Liver (tissue), 9 donors: Measurements from ENCODE around the gene KPNA5. TPM values are rescaled to one million over a fixed set of nuclear protein-coding genes. Genes with fewer than 3 reads are reported as not detected.
"Not testable (repeated sequence)": the region's sequence is repeated elsewhere in the genome, so short reads cannot be mapped to it uniquely, and the experiment has no call there.

ENCODE experiments used
- DNase-seq: peaks from one replicate; pipeline ENCODE4 v3.0.0-alpha.2; 2017; ENCODE audit warnings: low spot score
- H3K27ac ChIP-seq, 2 donors: one replicate each; pipeline ENCODE4 v1.7.0; 2013; ENCODE audit warnings: inconsistent platforms in 2 of 2, low read length in 2 of 2, control low read depth in 1 of 2, low read depth in 1 of 2, mild to moderate bottlenecking in 1 of 2
- H3K27me3 ChIP-seq, 4 donors: one replicate each; pipeline versions ENCODE4 v1.6.1 to v1.7.0; 2013; ENCODE audit warnings: low read length in 3 of 4, inconsistent platforms in 1 of 4, mild to moderate bottlenecking in 1 of 4, moderate library complexity in 1 of 4; ENCODE audit not compliant: control insufficient read depth in 4 of 4, insufficient read depth in 4 of 4
- H3K36me3 ChIP-seq, 4 donors: one replicate each; pipeline versions ENCODE4 v1.6.1 to v1.7.0; 2013; ENCODE audit warnings: low read length in 3 of 4, mild to moderate bottlenecking in 3 of 4, low read depth in 1 of 4, moderate library complexity in 1 of 4; ENCODE audit not compliant: control insufficient read depth in 4 of 4, insufficient read depth in 3 of 4
- H3K4me1 ChIP-seq, 4 donors: one replicate each; pipeline versions ENCODE4 v1.6.1 to v1.7.0; 2013; ENCODE audit warnings: low read length in 3 of 4, mild to moderate bottlenecking in 3 of 4, moderate library complexity in 1 of 4; ENCODE audit not compliant: control insufficient read depth in 4 of 4, insufficient read depth in 4 of 4
- H3K4me3 ChIP-seq, 3 donors: one replicate each; pipeline versions ENCODE4 v1.6.1 to v1.7.0; 2013; ENCODE audit warnings: low read length in 3 of 3, control low read depth in 1 of 3, low read depth in 1 of 3, mild to moderate bottlenecking in 1 of 3
- H3K9ac ChIP-seq, 2 donors: one replicate each; pipeline ENCODE4 v1.7.0; 2013; ENCODE audit warnings: low read length in 2 of 2, mild to moderate bottlenecking in 2 of 2, moderate library complexity in 2 of 2, control low read depth in 1 of 2, low read depth in 1 of 2
- H3K9me3 ChIP-seq, 4 donors: one replicate each; pipeline versions ENCODE4 v1.6.1 to v1.7.0; 2013; ENCODE audit warnings: low read length in 3 of 4; ENCODE audit not compliant: control insufficient read depth in 4 of 4
- EGR1 ChIP-seq, 2 donors: IDR thresholded peaks; 2 replicates each; pipeline ENCODE4 v1.6.1; 2016 to 2018; ENCODE audit warnings: antibody characterized with exemption in 2 of 2, low read depth in 2 of 2
- FOXA1 ChIP-seq: IDR thresholded peaks from 2 replicates; pipeline ENCODE4 v1.6.1; 2016; ENCODE audit warnings: antibody characterized with exemption
- FOXA2 ChIP-seq: IDR thresholded peaks from 2 replicates; pipeline ENCODE4 v1.6.1; 2016; ENCODE audit warnings: antibody characterized with exemption
- GABPA ChIP-seq, 2 donors: IDR thresholded peaks in 1 of 2; conservative IDR thresholded peaks in 1 of 2; 2 replicates each; pipeline ENCODE4 v1.6.1; 2016; ENCODE audit warnings: antibody characterized with exemption in 2 of 2, mild to moderate bottlenecking in 1 of 2, moderate library complexity in 1 of 2
- HNF4A ChIP-seq, 2 donors: conservative IDR thresholded peaks; 2 replicates each; pipeline ENCODE4 v1.6.1; 2016; ENCODE audit warnings: antibody characterized with exemption in 2 of 2, mild to moderate bottlenecking in 2 of 2
- HNF4G ChIP-seq: IDR thresholded peaks from 2 replicates; pipeline ENCODE4 v1.6.1; 2016; ENCODE audit warnings: antibody characterized with exemption
- JUND ChIP-seq, 2 donors: IDR thresholded peaks; 2 replicates each; pipeline ENCODE4 v1.6.1; 2016; ENCODE audit warnings: antibody characterized with exemption in 2 of 2
- NR2F2 ChIP-seq: IDR thresholded peaks from 2 replicates; pipeline ENCODE4 v1.6.1; 2016; ENCODE audit warnings: antibody characterized with exemption
- RAD21 ChIP-seq, 2 donors: IDR thresholded peaks; 2 replicates each; pipeline ENCODE4 v1.6.1; 2016; ENCODE audit warnings: antibody characterized with exemption in 2 of 2, mild to moderate bottlenecking in 2 of 2
- RXRA ChIP-seq, 2 donors: IDR thresholded peaks; 2 replicates each; pipeline ENCODE4 v1.6.1; 2017 to 2018; ENCODE audit warnings: antibody characterized with exemption in 2 of 2, mild to moderate bottlenecking in 1 of 2
- SP1 ChIP-seq: IDR thresholded peaks from 2 replicates; pipeline ENCODE4 v1.6.1; 2018; ENCODE audit warnings: antibody characterized with exemption, mild to moderate bottlenecking
- TAF1 ChIP-seq: conservative IDR thresholded peaks from 2 replicates; pipeline ENCODE4 v1.6.1; 2016; ENCODE audit warnings: antibody characterized with exemption, mild to moderate bottlenecking
- YY1 ChIP-seq: IDR thresholded peaks from 2 replicates; pipeline ENCODE4 v1.6.1; 2016; ENCODE audit warnings: antibody characterized with exemption, mild to moderate bottlenecking
- WGBS: extraction: QIAGEN DNeasy Blood & Tissue Kit; methylation state at CpG from one replicate; pipeline ENCODE4 v1.1.7; 2013; 5-methylcytosine and 5-hydroxymethylcytosine counted together
- polyA plus RNA-seq, 2 donors: library from polyadenylated mRNA; stranded (reverse) in 1 of 2; unstranded in 1 of 2; fragments of 200-250 nt in 1 of 2; fragments of >200 nt in 1 of 2; fragmentation: Nextera tagmentation in 1 of 2; extraction: Ambion mirVana in 1 of 2; gene quantifications; one replicate each; pipeline versions ENCODE4 v1.2.1 to v1.2.3, GENCODE V29; 2013 to 2015
- total RNA-seq, 2 donors: library from RNA; depleted of rRNA; stranded (reverse); fragments of >200 nt; gene quantifications; one replicate each; pipeline ENCODE4 v1.2.3, GENCODE V29; 2014
- TF ChIP-seq, protein P1 (sequence below): IDR thresholded peaks from 2 replicates; pipeline ENCODE4 v1.6.1; 2016; ENCODE audit warnings: antibody characterized with exemption
- TF ChIP-seq, protein P2 (sequence below): IDR thresholded peaks from 2 replicates; pipeline ENCODE4 v1.6.1; 2016; ENCODE audit warnings: antibody characterized with exemption
- TF ChIP-seq, protein P3 (sequence below): IDR thresholded peaks from 2 replicates; pipeline ENCODE4 v1.6.1; 2016; ENCODE audit warnings: antibody characterized with exemption, mild to moderate bottlenecking
- TF ChIP-seq, protein P4 (sequence below): IDR thresholded peaks from 2 replicates; pipeline ENCODE4 v1.6.1; 2016; ENCODE audit warnings: antibody characterized with exemption
- TF ChIP-seq, protein P5 (sequence below): fragments of 150-350 bp; IDR thresholded peaks from 2 replicates; pipeline ENCODE4 v1.5.1; 2017; ENCODE audit warnings: improper control_type of control experiment, low read depth, low read length; ENCODE audit not compliant: missing input control
- donor health status: healthy.
- donor health status: healthy.
- donor health status: healthy.
- donor health status: healthy.
- donor health status: healthy.

KPNA5 gene
- total and polyA plus RNA-seq, 4 donors, result 0.63 to 3.6 (median 2.3) TPM

DNA sequence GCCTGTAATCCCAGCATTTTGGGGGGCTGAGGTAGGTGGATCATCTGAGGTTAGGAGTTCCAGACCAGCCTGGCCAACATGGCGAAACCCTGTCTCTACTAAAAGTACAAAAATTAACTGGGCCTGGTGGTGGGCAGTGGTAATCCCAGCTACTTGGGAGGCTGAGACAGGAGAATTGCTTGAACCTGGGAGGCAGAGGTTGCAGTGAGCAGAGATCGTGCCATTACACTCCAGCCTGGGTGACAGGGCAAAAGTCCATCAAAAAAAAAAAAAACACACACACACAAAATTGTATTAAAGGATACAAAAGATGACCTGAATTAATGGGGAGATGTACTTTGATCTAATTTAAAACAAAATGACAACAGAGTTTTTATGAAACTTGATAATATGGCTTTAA lies 16.8 kb upstream of the KPNA5 start:
- peaks cover 0 to 18% (median 3%) of the 10 kb centered on the region in 4 donors for H3K4me1 ChIP-seq

DNA sequence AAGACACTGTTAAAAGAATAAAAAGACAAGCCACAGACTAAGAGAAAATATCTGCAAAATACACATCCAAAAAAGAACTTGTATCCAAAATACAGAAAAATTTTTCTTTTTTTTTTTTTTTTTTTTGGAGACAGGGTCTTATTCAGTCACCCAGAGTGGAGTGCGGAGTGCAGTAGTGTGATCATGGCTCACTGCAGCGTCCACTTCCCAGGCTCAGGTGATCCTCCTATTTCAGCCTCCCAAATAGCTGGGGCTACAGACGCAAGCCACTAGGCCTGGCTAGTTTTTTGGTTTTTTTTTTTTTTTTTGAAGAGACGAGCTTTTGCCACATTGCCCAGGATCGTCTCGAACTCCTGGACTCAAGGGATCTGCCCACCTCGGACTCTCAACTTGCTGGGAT lies 15.5 kb upstream of the KPNA5 start:
- no peak for DNase-seq
- no peak overlapping the region for H3K4me3 ChIP-seq
- no peak overlapping the region for H3K9ac ChIP-seq
- no peaks in the 10 kb centered on the region for H3K27me3 ChIP-seq
- no peaks in the 10 kb centered on the region for H3K36me3 ChIP-seq
- no peaks in the 10 kb centered on the region for H3K9me3 ChIP-seq
- no peak for TF ChIP-seq TAF1
- TF ChIP-seq HNF4A (conservative IDR thresholded peaks at IDR 0.05), result no peak
- TF ChIP-seq SP1, result no peak
- TF ChIP-seq JUND (IDR thresholded peaks at IDR 0.05), result no peak
- TF ChIP-seq, protein P1, sequence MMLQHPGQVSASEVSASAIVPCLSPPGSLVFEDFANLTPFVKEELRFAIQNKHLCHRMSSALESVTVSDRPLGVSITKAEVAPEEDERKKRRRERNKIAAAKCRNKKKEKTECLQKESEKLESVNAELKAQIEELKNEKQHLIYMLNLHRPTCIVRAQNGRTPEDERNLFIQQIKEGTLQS, result no peak
- TF ChIP-seq, protein P2, sequence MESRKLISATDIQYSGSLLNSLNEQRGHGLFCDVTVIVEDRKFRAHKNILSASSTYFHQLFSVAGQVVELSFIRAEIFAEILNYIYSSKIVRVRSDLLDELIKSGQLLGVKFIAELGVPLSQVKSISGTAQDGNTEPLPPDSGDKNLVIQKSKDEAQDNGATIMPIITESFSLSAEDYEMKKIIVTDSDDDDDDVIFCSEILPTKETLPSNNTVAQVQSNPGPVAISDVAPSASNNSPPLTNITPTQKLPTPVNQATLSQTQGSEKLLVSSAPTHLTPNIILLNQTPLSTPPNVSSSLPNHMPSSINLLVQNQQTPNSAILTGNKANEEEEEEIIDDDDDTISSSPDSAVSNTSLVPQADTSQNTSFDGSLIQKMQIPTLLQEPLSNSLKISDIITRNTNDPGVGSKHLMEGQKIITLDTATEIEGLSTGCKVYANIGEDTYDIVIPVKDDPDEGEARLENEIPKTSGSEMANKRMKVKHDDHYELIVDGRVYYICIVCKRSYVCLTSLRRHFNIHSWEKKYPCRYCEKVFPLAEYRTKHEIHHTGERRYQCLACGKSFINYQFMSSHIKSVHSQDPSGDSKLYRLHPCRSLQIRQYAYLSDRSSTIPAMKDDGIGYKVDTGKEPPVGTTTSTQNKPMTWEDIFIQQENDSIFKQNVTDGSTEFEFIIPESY, result no peak
- TF ChIP-seq, protein P3, sequence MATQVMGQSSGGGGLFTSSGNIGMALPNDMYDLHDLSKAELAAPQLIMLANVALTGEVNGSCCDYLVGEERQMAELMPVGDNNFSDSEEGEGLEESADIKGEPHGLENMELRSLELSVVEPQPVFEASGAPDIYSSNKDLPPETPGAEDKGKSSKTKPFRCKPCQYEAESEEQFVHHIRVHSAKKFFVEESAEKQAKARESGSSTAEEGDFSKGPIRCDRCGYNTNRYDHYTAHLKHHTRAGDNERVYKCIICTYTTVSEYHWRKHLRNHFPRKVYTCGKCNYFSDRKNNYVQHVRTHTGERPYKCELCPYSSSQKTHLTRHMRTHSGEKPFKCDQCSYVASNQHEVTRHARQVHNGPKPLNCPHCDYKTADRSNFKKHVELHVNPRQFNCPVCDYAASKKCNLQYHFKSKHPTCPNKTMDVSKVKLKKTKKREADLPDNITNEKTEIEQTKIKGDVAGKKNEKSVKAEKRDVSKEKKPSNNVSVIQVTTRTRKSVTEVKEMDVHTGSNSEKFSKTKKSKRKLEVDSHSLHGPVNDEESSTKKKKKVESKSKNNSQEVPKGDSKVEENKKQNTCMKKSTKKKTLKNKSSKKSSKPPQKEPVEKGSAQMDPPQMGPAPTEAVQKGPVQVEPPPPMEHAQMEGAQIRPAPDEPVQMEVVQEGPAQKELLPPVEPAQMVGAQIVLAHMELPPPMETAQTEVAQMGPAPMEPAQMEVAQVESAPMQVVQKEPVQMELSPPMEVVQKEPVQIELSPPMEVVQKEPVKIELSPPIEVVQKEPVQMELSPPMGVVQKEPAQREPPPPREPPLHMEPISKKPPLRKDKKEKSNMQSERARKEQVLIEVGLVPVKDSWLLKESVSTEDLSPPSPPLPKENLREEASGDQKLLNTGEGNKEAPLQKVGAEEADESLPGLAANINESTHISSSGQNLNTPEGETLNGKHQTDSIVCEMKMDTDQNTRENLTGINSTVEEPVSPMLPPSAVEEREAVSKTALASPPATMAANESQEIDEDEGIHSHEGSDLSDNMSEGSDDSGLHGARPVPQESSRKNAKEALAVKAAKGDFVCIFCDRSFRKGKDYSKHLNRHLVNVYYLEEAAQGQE, result no peak
- no peak for TF ChIP-seq YY1
- TF ChIP-seq GABPA (IDR thresholded peaks at IDR 0.05 in 1 of 2, conservative IDR thresholded peaks at IDR 0.05 in 1 of 2), result no peak
- TF ChIP-seq RXRA (IDR thresholded peaks at IDR 0.05), result no peak
- TF ChIP-seq, protein P4, sequence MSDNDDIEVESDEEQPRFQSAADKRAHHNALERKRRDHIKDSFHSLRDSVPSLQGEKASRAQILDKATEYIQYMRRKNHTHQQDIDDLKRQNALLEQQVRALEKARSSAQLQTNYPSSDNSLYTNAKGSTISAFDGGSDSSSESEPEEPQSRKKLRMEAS, result no peak
- no peak for TF ChIP-seq RAD21 (IDR thresholded peaks at IDR 0.05)
- no peak for TF ChIP-seq NR2F2
- no peak for TF ChIP-seq FOXA2
- no peak for TF ChIP-seq FOXA1
- TF ChIP-seq, protein P5, sequence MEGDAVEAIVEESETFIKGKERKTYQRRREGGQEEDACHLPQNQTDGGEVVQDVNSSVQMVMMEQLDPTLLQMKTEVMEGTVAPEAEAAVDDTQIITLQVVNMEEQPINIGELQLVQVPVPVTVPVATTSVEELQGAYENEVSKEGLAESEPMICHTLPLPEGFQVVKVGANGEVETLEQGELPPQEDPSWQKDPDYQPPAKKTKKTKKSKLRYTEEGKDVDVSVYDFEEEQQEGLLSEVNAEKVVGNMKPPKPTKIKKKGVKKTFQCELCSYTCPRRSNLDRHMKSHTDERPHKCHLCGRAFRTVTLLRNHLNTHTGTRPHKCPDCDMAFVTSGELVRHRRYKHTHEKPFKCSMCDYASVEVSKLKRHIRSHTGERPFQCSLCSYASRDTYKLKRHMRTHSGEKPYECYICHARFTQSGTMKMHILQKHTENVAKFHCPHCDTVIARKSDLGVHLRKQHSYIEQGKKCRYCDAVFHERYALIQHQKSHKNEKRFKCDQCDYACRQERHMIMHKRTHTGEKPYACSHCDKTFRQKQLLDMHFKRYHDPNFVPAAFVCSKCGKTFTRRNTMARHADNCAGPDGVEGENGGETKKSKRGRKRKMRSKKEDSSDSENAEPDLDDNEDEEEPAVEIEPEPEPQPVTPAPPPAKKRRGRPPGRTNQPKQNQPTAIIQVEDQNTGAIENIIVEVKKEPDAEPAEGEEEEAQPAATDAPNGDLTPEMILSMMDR, result no peak
- TF ChIP-seq HNF4G, result no peak
- no peak for TF ChIP-seq EGR1 (IDR thresholded peaks at IDR 0.05; ENCODE audit: low read depth in 2 of 2)
- no peak overlapping the region for H3K27ac ChIP-seq
- H3K4me1 ChIP-seq, result peaks cover 0 to 18% (median 3%) of the 10 kb centered on the region in 4 donors
- 95% methylated on average over 7 of the region's 7 CpGs for WGBS

More for the DNA sequence above, 16.8 kb upstream of the KPNA5 start:
- H3K27me3 ChIP-seq, DNase-seq, H3K9me3 ChIP-seq, H3K36me3 ChIP-seq, H3K4me3 ChIP-seq, H3K9ac ChIP-seq, H3K27ac ChIP-seq: not testable (repeated sequence)
- TF ChIP-seq HNF4A (conservative IDR thresholded peaks at IDR 0.05), result peak in 1 of 2 donors; percentile 29
- WGBS, result 86% methylated on average over 2 of the region's 2 CpGs
